K562 (cell line): ENCODE results near the gene MACROD2.

Experiments used
- BRCA1 ChIP-seq, 2 experiments: fragments of 450-650 bp in 1 of 2; sonication (generic) in 1 of 2; formaldehyde crosslinking in 1 of 2; IDR thresholded peaks; 2 replicates each; pipeline versions ENCODE4 v1.5.0 to v1.6.1; 2017 to 2020; ENCODE audit warnings: mild to moderate bottlenecking in 1 of 2, missing genetic modification reagents in 1 of 2
- RBM14 ChIP-seq: fragments of 200-400 bp; formaldehyde crosslinking; IDR thresholded peaks from 2 replicates; pipeline ENCODE4 v1.6.1; 2018; ENCODE audit warnings: low read depth, mild to moderate bottlenecking, low read length, moderate library complexity, borderline replicate concordance; ENCODE audit not compliant: insufficient read depth
- TF ChIP-seq, protein P1 (sequence below): sonication (generic); formaldehyde crosslinking; IDR thresholded peaks from 2 replicates; pipeline ENCODE4 v1.8.0; 2022; ENCODE audit warnings: mild to moderate bottlenecking, missing genetic modification reagents, borderline replicate concordance
- TF ChIP-seq, protein P2 (sequence below), 3 experiments: IDR thresholded peaks in 2 of 3; conservative IDR thresholded peaks in 1 of 3; 2 replicates each; pipeline ENCODE4 v1.5.1; 2011 to 2012; ENCODE audit warnings: low read length in 3 of 3, mild to moderate bottlenecking in 3 of 3, control low read depth in 2 of 3, improper control_type of control experiment in 1 of 3, inconsistent platforms in 1 of 3, low read depth in 1 of 3, mixed read lengths in 1 of 3, moderate library complexity in 1 of 3; ENCODE audit not compliant: insufficient read depth in 2 of 3
- TF ChIP-seq, protein P3 (sequence below): sonication (generic); formaldehyde crosslinking; IDR thresholded peaks from 2 replicates; pipeline ENCODE4 v1.8.1; 2023; ENCODE audit warnings: mild to moderate bottlenecking, missing genetic modification reagents

DNA sequence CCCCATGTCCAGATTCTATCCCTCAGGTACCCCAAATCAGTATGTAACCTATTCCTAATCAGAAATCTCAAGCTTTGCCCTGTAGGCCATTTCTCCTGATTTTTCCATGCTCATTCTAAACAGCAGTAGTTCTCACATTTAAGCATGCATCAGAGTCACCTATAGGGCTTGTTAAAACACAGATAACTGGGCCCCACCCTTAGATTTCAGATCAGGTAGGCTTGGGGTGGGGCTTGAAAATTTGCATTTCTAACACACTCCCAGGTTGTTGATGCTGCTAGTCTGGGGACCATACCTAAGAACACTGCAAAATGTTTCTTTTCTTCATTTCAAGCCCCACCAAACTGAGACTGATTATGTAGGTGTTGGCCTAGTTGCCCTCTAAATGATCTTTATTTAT, 963.3 kb downstream of the MACROD2 start:
- TF ChIP-seq, protein P1, sequence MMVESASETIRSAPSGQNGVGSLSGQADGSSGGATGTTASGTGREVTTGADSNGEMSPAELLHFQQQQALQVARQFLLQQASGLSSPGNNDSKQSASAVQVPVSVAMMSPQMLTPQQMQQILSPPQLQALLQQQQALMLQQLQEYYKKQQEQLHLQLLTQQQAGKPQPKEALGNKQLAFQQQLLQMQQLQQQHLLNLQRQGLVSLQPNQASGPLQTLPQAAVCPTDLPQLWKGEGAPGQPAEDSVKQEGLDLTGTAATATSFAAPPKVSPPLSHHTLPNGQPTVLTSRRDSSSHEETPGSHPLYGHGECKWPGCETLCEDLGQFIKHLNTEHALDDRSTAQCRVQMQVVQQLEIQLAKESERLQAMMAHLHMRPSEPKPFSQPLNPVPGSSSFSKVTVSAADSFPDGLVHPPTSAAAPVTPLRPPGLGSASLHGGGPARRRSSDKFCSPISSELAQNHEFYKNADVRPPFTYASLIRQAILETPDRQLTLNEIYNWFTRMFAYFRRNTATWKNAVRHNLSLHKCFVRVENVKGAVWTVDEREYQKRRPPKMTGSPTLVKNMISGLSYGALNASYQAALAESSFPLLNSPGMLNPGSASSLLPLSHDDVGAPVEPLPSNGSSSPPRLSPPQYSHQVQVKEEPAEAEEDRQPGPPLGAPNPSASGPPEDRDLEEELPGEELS, result no peak
- TF ChIP-seq, protein P2, sequence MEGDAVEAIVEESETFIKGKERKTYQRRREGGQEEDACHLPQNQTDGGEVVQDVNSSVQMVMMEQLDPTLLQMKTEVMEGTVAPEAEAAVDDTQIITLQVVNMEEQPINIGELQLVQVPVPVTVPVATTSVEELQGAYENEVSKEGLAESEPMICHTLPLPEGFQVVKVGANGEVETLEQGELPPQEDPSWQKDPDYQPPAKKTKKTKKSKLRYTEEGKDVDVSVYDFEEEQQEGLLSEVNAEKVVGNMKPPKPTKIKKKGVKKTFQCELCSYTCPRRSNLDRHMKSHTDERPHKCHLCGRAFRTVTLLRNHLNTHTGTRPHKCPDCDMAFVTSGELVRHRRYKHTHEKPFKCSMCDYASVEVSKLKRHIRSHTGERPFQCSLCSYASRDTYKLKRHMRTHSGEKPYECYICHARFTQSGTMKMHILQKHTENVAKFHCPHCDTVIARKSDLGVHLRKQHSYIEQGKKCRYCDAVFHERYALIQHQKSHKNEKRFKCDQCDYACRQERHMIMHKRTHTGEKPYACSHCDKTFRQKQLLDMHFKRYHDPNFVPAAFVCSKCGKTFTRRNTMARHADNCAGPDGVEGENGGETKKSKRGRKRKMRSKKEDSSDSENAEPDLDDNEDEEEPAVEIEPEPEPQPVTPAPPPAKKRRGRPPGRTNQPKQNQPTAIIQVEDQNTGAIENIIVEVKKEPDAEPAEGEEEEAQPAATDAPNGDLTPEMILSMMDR (IDR thresholded peaks at IDR 0.05 in 2 of 3, conservative IDR thresholded peaks at IDR 0.05 in 1 of 3; ENCODE audit: insufficient read depth in 2 of 3, low read depth in 1 of 3, low read length in 3 of 3), result no peak
- TF ChIP-seq BRCA1 (IDR thresholded peaks at IDR 0.05) (no peak), BRCA1 (CRISPR knock-in tag; IDR thresholded peaks at IDR 0.05) (no peak), RBM14 (no peak)
- TF ChIP-seq, protein P3, sequence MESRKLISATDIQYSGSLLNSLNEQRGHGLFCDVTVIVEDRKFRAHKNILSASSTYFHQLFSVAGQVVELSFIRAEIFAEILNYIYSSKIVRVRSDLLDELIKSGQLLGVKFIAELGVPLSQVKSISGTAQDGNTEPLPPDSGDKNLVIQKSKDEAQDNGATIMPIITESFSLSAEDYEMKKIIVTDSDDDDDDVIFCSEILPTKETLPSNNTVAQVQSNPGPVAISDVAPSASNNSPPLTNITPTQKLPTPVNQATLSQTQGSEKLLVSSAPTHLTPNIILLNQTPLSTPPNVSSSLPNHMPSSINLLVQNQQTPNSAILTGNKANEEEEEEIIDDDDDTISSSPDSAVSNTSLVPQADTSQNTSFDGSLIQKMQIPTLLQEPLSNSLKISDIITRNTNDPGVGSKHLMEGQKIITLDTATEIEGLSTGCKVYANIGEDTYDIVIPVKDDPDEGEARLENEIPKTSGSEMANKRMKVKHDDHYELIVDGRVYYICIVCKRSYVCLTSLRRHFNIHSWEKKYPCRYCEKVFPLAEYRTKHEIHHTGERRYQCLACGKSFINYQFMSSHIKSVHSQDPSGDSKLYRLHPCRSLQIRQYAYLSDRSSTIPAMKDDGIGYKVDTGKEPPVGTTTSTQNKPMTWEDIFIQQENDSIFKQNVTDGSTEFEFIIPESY (CRISPR knock-in tag), result no peak
